ENCODE measurements around the gene DIP2C.
"Not testable (repeated sequence)": the region's sequence is repeated elsewhere in the genome, so short reads cannot be mapped to it uniquely, and the experiment has no call there.

The DIP2C gene

GRCh38 chr10:636016-636730 is 53.3 kb downstream of the DIP2C start:
- DNase-seq (ENCODE audit: extremely low read depth, insufficient read length) = no peak
- H3K36me3 ChIP-seq (ENCODE audit: control insufficient read depth, insufficient read depth, low read length) = no peaks in the 10 kb centered on the region
- no peaks in the 10 kb centered on the region; the same call in 1 of the 2 replicates for H3K27me3 ChIP-seq (replicated peaks; ENCODE audit: control insufficient read depth, insufficient read depth, low read length)
- H3K4me3 ChIP-seq (replicated peaks; ENCODE audit: low read depth, low read length) = no peak overlapping the region
- no peak for TF ChIP-seq CTCF (IDR thresholded peaks at IDR 0.05; ENCODE audit: insufficient read depth, low read length, poor library complexity, severe bottlenecking)

- TF ChIP-seq CTCF (IDR thresholded peaks at IDR 0.05; ENCODE audit: insufficient read depth, low read length, poor library complexity, severe bottlenecking) = no peak
- DNase-seq (ENCODE audit: extremely low read depth, insufficient read length) = no peak
- no peaks in the 10 kb centered on the region; the same call in 1 of the 2 replicates for H3K27me3 ChIP-seq (replicated peaks; ENCODE audit: control insufficient read depth, insufficient read depth, low read length)
- no peak overlapping the region for H3K4me3 ChIP-seq (replicated peaks; ENCODE audit: low read depth, low read length)
- no peaks in the 10 kb centered on the region for H3K36me3 ChIP-seq (ENCODE audit: control insufficient read depth, insufficient read depth, low read length)
Observed at GRCh38 chr10:635088-635861, 54.2 kb downstream of the DIP2C start.

GRCh38 chr10:634256-634655 is 55.2 kb downstream of the DIP2C start:
- DNase-seq (ENCODE audit: extremely low read depth, insufficient read length) = no peak
- no peaks in the 10 kb centered on the region for H3K36me3 ChIP-seq (ENCODE audit: control insufficient read depth, insufficient read depth, low read length)
- no peak for TF ChIP-seq CTCF (IDR thresholded peaks at IDR 0.05; ENCODE audit: insufficient read depth, low read length, poor library complexity, severe bottlenecking)
- no peaks in the 10 kb centered on the region; the same call in 1 of the 2 replicates for H3K27me3 ChIP-seq (replicated peaks; ENCODE audit: control insufficient read depth, insufficient read depth, low read length)
- H3K4me3 ChIP-seq (replicated peaks; ENCODE audit: low read depth, low read length) = no peak overlapping the region

- no peaks in the 10 kb centered on the region for H3K36me3 ChIP-seq (ENCODE audit: control insufficient read depth, insufficient read depth, low read length)
- no peak for TF ChIP-seq CTCF (IDR thresholded peaks at IDR 0.05; ENCODE audit: insufficient read depth, low read length, poor library complexity, severe bottlenecking)
- DNase-seq (ENCODE audit: extremely low read depth, insufficient read length) = no peak
- H3K27me3 ChIP-seq (replicated peaks; ENCODE audit: control insufficient read depth, insufficient read depth, low read length) = no peaks in the 10 kb centered on the region; the same call in 1 of the 2 replicates
- H3K4me3 ChIP-seq (replicated peaks; ENCODE audit: low read depth, low read length) = no peak overlapping the region
Observed at GRCh38 chr10:633279-634245, 55.9 kb downstream of the DIP2C start.

- H3K36me3 ChIP-seq (ENCODE audit: control insufficient read depth, insufficient read depth, low read length); H3K4me3 ChIP-seq (replicated peaks; ENCODE audit: low read depth, low read length); H3K27me3 ChIP-seq (replicated peaks; ENCODE audit: control insufficient read depth, insufficient read depth, low read length); DNase-seq (ENCODE audit: extremely low read depth, insufficient read length): not testable (repeated sequence)
Observed at GRCh38 chr10:632807-633177, 56.7 kb downstream of the DIP2C start.

GRCh38 chr10:632155-632806 is 57.2 kb downstream of the DIP2C start:
- not testable (repeated sequence) for H3K27me3 ChIP-seq (replicated peaks; ENCODE audit: control insufficient read depth, insufficient read depth, low read length); DNase-seq (ENCODE audit: extremely low read depth, insufficient read length)

More at GRCh38 chr10:632155-632806, 57.2 kb downstream of the DIP2C start:
- H3K36me3 ChIP-seq (ENCODE audit: control insufficient read depth, insufficient read depth, low read length); H3K4me3 ChIP-seq (replicated peaks; ENCODE audit: low read depth, low read length): not testable (repeated sequence)
